HG03103 (cell line): ENCODE measurements around the gene GPX4.
"Not testable (repeated sequence)": the region's sequence is repeated elsewhere in the genome, so short reads cannot be mapped to it uniquely, and the experiment has no call there.

Source experiments
- ATAC-seq: cut with Tn5 transposase; IDR thresholded peaks from one replicate; pipeline ENCODE4 v1.9.1; 2021; ENCODE audit warnings: low read depth; ENCODE audit not compliant: unreplicated experiment

GPX4 gene

DNA sequence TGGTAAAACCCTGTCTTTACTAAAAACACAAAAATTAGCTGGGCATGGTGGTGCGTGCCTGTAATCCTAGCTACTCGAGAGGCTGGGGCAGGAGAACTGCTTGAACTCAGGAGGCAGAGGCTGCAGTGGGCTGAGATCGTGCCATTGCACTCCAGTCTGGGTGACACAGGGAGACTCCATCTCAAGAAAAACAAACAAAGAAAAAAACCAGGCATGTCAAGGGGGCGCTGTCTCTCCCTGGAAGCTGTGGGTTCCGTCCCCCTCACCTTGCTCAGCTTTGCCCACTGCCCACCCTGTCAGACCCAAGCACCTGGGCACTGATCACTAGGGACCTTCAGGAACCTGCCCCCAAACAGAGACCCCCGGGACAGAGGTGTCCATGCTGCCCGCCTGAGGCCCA, 25.3 kb downstream of the GPX4 start:
- not testable (repeated sequence) for ATAC-seq

DNA sequence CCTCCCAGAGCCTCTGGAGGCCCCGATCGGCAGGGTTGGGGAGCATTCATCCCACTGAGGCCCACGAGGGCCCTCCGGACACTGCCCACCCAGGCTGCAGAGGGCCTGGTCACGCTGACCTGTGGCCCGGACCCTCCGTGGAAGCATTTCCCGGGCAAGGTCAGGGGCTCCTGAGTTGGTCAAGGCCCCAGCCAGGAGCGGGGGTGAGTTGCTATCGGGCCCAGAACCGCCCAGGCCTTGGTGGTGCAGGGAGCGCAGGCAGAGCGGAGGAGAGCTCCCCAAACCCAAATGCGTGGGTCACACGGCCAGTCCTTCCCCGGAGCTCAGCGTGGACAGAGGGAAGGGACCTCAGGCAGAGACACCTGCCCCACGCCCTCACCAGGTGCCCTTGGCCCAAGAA, 25.7 kb downstream of the GPX4 start:
- ATAC-seq, result no peak

DNA sequence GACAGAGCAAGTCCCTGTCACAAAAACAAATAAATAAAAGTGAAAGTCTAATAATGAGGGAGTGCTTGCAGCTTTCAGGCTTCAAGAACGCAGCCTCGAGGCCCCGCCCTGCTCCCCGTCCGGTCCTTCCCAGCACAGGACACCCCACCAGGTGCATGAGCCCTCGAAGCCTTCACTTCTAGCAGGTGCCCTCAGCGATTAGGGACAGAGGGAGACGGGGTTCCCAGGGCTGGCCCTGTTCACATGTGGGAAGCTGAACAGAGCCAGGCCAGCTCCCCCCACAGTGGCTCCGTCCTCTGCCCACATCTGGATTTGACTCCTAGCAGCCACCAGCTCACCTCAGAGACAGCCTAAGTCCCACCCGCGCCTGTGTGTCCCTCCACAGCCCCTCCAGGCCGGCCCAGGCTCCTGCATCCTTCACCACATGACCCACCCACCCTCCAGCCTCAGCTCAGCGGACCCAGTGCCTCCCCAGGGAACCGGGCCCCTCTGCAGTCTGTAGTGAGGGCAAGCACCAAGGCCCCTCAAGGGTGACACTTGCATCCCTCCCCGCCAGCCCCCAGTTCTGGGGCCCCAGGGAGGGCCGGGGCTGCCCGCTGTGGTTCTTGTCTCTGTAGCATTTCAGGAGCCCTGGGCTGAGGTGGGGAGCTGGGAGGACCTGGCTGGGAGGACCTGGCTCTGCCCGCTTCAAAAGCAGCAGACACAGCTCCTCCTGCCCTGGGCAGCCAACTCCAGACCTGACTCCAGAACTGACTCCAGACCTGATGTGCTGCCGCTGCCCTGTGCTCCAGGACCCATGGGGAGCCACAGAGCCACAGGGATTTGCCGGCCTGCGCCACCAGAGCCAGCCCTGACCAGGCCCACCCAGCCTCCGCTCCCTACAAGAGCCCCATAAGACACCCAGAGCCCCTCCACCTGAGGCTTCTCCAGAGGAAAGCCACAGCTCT, 27.2 kb downstream of the GPX4 start:
- ATAC-seq, result no peak

DNA sequence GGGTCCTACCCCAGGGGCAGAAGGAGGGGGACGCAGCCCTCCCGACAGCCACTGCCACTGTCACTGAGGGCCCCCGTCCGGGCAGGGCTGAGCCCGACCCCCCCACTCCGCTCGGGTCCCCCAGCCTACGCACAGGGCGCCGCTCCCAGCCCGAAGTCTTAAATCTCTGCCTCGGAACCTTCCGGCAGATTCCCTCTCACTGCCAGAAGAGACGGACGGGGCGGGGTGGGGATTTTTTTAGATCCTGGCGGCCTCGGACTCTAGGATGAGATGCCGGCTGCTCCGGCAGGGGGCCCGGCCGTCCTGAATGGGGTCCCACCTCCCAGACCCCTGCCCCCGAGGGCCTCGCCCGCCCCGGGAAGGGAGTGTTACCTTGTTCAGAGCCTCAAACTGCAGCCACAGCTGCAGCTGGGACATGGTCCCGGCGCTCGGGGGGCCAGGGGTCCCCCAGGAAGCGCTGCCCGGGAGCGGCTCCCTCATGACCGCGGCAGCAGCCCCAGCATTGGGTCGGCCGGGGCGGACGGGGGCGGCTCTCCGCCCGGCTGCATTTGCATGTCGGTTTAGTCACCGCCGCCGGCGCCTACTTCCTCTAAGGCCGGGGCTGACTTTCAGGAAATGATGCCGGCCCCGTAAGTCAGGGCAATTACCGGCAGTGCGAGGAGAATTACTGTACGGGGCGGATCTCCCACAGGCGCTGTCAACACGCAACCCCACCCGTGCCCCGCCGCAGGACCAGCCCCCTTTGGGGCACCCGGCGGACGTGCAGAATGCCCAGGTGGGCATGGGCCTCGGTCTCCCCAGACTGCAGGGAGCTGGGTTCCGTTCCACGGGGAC, 28.1 kb downstream of the GPX4 start:
- no peak for ATAC-seq

DNA sequence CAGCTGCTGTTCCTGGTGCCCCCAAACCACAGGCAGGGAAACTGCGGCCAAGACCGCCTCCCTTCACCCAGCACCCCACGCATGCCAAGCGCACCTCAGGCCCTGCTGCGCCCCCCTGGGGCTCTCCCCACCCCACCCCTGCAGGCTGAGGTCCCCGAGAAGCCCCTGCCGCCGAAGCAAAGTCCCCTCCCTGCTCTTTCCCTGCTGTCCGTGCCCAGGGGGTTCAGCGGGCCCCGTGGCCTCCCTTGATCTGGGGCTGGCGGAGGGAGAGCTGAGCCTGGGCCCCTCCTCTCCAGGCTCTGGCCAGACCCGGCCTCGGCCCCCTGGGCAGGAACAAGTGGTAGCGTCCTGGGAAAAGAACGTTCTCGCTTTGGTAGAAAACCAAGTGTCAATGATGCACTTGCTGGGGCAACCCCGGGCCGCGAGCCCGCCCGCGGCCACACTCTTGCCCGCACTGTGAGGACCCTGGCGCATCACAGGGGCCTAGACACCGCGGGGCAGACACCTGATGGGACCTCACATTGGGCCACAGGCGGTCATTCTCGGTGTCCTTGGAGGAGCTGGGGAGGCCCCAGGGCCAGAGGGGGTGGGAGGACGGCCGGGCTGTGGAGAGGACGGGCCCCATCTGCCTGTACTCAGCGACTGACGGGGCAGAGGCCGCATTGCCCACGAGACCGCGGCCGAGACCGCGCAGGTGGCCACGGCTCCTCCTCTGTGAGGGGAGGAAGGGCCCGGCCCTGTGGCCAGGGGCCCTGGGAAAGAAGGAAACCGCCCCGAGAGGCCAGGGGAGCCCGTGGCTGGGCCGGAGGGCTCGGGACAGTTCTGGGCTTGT, 29.0 kb downstream of the GPX4 start:
- ATAC-seq, result no peak

DNA sequence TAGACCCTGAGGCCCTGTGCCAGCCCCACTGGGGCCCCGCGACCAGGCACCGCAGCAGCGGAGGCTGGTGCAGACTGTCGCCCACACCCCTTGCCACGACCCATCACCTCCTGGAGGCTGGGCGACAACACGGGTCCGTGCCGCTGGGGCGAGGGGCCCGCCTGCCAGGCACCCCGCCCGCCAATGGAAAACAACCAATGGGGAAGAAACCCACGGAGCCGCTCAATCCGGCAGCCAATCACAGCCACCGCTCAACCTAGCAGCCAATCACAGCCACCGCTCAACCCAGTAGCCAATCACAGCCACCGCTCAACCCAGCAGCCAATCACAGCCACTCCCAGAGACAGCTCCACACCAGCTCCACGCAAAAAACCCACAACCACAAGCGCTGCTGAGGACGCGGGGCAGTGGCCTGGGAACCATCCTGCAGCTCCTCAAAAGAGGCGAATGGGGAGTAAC, 29.7 kb downstream of the GPX4 start:
- no peak for ATAC-seq

DNA sequence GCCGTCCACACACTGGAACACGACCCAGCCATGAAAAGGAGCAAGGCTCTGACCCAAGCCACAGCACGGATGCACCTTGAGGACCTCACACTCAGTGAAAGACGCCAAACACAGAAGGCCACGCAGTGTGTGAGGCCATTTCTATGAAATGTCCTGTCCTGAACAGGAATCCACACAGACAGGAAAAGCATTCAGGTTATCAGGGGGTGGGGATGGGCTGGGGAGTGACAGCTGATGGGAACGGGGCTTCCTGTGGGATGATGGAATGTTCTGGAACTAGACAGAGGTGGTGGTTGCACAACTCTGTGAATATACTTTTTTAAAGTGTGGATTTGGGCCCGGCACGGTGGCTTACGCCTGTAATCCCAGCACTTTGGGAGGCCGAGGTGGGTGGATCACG, 30.6 kb downstream of the GPX4 start:
- ATAC-seq, result no peak

DNA sequence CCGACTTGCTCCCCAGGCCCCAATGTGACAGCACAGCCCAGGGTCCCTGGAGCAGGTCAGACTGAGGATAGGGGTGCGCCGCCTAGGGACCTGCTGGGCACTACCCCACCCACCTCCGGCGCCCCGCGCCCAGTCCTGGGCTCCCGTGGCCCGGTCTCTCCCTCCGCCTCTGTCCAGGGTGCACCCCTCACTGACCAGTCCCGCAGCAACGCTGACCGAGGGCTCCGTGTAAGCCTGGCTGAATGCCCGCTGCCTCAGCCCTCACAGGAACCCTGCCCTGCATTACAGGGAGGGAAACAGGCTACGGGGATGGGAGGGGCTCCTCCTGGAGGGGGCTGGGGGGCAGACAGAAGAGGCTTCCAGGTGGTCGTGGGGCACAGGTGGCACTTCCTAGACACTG, 31.7 kb downstream of the GPX4 start:
- ATAC-seq, result no peak

DNA sequence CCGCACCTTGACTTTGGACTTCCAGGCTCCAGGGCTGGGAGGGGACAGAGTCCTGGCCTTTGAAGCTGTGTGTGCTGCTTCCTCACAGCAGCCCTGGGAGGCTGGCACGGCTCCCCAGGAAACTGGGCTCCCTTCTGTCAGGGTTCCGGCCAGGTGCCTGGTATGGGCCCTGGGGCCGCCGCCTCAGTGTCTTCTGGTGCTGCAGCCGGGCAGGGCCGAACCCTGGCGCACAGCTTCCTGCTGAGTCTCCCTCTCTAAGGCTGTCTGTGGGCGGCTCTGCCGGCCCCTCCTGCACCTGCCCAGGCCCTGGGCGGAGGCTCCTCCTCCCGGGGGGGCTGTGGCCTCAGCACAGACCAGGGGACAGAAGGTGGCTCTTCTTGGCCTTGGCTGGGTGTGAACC, 32.4 kb downstream of the GPX4 start:
- no peak for ATAC-seq

DNA sequence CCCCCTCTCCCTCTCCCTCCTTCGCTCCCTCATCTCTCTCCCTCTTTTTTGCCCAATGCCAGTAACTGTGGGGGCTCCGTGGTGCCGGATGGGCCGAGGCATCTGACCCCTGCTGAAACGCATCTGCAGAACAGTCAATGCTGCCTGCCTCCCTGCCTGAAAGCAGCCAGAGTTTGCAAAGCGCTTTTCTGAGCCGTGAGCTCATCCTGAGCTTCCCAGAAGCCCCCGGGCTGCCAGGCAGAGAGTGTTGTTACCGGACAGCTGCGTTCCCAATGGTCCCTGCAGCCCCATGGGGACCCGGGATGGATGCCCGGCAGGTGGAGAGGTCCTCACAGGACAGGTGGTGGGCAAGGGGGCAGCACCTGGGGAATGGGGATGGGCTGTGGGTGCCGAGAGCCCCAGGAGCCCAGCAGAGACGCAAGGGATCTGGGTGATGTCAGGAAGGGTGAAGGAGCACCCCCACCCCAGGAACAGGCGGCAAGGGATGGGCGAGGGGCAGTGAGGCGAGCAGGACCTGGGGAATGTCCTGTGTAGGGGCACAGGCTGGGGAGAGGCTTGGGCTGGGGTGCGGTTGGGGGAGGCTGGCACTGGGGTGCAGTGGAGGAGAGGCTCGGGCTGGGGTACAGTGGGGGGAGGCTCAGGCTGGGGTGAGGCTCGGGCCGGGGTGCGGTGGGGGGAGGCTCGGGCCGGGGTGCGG, 33.0 kb downstream of the GPX4 start:
- ATAC-seq, result no peak

DNA sequence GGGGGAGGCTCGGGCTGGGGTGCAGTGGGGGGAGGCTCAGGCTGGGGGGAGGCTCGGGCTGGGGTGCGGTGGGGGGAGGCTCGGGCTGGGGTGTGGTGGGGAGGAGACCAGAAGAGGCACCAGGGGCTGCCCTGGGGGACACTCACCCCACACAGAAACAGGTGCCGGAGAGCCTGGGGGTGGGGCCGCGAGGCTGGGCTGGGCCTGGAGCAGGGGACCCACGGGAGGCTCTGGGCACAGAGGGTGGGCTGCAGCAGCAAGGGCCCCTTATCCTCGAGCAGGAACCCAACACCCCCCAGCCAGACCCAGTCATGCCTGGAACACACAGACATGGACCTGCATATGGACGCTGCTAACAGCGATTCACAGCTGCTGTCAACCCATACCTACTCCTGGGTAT, 34.3 kb downstream of the GPX4 start:
- ATAC-seq, result no peak

DNA sequence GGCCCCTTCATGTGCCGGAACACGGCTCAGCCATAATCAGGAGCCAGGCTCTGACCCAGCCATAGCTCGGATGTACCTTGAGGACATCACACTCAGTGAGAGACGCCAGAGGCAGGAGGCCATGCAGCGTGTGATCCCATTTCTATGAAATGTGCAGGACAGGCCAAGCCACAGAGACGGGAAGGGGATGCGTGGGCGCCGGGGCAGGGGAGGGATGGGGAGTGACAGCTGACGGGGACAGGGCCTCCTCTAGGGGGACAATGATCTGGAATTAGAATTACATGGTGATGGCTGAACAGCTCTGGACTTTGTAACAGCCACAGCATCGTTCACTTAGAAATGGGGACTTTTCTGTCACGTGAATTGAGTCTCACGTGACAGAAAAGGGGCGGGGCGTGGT, 35.3 kb downstream of the GPX4 start:
- no peak for ATAC-seq

DNA sequence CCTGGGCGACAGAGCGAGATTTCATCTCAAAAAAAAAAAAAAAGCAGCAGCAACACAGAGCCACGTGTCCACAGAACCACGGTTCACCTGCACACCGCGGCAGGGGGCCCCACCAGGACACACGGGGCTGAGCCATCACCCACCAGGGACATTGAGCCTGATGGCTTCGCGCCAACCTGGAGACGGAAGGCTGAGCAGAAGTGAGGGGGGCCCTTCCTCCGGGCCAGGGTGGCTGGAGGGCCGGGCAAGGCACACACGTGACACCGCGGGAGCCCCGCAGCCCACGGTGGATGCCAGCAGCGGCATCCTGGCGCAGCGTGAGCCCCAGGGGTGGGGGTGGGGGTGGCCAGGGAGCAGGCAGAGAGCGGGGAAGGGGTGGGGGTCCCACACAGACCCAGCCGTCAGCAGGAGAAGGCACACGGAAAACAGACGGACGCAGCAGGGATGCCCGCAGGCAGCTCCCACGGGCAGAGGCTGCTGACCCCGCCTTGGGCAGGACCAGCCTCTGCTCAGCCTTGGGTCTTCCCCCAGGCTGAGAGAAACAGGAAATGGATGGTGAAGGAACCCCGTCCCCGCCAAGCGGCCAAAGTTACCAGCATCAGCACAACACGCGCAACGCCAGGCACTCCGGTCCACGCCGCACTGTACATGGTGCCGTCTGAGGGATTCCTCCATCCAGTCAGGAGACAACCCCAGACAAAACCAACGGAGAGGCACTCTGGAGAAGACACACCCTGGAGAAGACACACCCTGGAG, 36.7 kb downstream of the GPX4 start:
- no peak for ATAC-seq

DNA sequence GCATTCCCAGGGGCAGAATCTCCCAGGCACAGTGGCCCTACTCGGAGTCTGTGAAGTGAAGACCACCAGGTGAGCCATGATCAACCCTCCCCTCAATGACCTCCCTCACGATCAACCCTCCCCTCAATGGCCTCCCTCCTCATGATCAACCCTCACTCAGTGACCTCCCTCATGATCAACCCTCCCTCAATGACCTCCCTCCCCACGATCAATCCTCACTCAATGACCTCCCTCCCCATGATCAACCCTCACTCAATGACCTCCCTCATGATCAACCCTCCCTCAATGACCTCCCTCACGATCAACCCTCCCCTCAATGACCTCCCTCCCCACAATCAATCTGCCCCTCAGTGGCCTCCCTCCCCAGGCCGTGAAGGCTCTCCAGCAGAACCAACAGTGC, 38.1 kb downstream of the GPX4 start:
- ATAC-seq, result no peak

DNA sequence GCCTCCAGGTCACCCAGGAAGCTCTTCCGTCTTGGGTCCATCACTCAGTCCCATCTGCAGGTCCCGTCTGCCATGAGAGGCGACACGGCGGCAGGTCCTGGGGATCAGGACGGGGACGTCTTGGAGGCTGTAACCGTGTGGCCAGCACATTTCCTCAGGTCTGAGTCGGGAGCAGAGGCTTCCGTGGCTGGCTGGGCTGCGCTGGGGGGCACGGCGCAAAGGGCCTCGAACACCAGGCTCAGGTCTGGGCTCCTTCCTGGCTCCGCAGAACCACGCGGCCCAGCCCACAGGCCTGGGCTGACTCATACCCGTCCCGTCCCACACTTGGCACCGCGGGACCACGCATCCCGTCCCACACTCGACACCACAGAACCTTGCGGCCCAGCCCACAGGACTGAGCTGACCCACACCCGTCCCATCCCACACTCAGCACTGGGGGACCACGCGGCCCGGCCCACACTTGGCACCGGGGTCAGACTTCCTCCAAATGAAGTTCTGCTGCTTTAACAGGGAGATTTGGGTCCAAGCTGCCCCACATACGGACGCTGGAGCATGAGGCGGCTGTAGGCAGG, 40.1 kb downstream of the GPX4 start:
- no peak for ATAC-seq

DNA sequence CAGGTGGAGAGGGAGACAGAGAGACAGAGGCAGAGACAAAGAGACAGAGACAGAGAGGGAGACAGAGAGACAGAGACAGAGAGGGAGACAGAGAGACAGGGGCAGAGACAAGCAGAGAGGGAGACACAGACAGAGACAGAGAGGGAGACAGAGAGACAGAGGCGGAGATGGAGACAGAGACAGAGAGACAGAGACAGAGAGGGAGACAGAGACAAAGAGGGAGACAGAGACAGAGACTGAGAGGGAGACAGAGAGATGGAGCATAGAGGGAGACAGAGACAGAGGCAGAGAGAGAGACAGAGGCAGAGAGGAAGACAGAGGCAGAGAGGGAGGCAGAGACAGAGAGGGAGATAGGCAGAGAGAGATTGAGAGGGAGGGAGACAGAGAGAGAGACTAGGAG, 40.9 kb downstream of the GPX4 start:
- ATAC-seq, result no peak

DNA sequence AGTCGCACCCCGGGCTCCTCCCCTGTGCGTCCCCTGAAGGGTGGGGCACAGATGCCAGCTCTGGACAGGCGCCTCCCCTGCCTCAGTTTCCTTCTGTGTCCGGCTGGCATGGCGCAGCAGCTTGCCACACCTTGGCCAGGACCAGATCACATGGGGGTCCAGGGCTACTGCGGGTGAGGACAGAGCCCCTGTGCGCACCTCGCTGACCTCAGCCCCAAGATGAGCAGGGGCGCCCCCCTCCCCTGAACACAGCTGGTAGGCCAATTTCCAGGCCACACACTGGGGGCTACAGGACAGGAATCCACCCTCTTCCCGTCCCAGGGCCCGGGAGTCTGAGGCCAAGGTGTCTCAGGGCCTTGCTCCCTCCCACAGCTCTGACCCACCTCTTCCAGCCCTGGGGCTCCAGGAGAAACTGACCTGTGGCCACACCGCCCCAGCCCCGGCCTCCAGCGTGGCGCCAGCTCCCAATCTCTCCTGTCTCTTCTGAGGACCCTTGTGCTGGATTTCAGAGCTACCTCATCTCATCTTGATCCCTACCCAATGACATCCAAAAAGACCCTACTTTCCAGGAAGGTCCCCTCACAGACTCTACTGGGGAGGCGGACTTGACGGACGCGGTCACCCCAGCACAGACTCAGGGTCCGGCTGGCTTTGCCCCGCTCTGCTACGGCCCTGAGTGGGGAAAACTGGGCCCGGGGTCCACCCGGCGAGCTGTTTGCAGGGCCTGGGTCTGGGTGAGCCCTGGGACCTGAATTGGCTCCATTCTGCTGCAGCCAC, 42.0 kb downstream of the GPX4 start:
- ATAC-seq, result no peak

DNA sequence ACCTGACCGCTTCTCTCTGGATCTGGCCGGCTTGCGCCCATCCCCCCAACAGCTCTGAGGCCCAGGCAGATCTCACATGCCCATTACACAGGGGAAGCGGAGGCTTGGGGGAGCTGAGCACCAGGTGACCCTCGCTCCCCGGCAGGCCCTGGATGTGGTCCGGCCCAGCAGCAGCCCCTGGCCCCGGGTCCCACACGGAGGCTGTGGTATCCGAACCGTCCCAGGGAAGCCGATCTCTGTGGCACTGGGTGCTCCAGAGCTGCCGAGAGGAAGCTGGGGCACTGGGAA, 42.6 kb downstream of the GPX4 start:
- ATAC-seq, result no peak
